ENCODE data around the gene B4GALNT2. TPM values are rescaled to one million over a fixed set of nuclear protein-coding genes. Genes with fewer than 3 reads are reported as not detected.

B4GALNT2 gene
- total RNA-seq, 1 experiment from 2014 or later: 0.39 TPM

DNA sequence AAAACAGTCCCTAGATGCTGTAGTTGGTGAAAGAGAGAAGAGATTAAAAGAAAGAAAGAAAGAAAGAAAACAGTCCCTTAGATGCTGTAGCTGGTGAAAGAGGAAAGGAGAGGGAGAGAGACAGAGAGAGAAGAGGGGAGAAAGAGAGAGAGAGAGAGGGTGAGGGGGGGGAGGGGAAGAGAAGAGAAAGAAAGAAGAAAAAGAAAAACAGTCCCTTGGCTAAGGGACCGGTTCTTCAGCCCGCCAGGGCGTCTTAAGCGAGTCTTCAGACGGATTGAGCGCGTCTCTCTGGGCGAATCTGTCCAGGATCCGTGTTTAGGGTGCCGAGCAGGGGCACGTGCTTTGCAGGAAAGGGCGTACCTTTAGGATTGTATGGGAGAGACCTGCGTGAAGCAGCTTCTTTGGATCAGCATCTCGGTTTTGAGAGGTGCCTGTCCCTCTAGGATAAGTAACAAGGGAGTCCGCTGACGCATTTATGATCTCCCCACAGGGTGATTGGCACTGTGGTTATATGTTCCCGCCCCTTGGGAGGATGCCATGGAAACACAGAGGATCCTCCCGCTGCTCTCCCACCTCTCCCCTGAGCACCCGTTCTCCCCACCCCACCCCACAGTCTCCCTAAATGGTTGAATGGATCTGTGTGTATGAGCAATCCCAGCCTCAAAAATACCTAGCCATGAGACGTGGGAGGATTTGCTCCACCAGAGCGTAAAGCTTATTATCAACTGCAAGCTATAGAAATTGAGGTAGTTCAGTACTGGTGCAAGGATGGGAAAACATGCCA, 61.1 kb downstream of the B4GALNT2 start:
- DNase-seq (ENCODE audit: low read depth in 1 of 2, low spot score in 2 of 2): peak; percentile 64 to 75
- Histone ChIP-seq H3K4me3 (peak overlapping the region; percentile 68), H3K27ac (no peak overlapping the region), H3K4me1 (replicated peaks) (no peaks in the 10 kb centered on the region), H3K9me3 (replicated peaks) (no peaks in the 10 kb centered on the region), H3K36me3 (no peaks in the 10 kb centered on the region), H3K27me3 (replicated peaks) (no peaks in the 10 kb centered on the region)

DNA sequence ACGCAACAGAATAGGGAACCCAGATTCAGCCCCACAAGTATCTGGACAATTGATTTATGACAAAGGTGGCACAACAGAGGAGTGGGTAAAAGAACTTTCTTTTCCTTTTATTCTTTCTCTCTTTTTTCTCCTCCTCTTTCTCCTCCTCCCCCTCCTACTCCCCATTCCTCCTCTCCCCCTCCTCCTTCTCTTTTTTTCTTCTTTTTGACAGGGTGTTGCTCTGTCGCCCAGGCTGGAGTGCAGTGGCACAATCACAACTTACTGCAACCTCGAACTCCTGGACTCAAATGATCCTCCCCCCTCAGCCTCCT, 61.7 kb downstream of the B4GALNT2 start:
- no peaks in the 10 kb centered on the region for H3K9me3 ChIP-seq (replicated peaks)
- H3K36me3 ChIP-seq: no peaks in the 10 kb centered on the region
- DNase-seq (ENCODE audit: low read depth in 1 of 2, low spot score in 2 of 2): no peak
- no peak overlapping the region for H3K4me3 ChIP-seq
- H3K27me3 ChIP-seq (replicated peaks): no peaks in the 10 kb centered on the region
- no peak overlapping the region for H3K27ac ChIP-seq
- H3K4me1 ChIP-seq (replicated peaks): no peaks in the 10 kb centered on the region

DNA sequence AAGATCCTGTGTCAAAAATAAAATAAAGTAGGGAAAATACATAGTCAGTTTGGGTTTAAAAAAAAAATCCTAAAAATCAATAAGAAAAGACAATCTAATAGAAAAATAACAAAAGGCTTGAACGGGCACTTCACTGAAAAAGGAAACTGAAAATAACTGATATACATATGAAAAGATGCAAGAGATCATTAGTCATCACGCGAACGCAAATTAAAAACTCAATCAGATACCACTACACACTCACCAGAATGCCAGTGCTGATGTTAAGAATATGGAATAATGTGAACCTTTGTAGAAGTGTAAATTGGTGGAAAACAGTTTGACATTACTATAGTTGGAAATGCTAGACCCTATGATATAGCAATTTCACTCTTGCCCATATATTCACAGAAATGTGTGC, 63.2 kb downstream of the B4GALNT2 start:
- no peaks in the 10 kb centered on the region for H3K36me3 ChIP-seq
- no peaks in the 10 kb centered on the region for H3K4me1 ChIP-seq (replicated peaks)
- H3K9me3 ChIP-seq (replicated peaks): no peaks in the 10 kb centered on the region
- no peak for DNase-seq (ENCODE audit: low read depth in 1 of 2, low spot score in 2 of 2)
- H3K27me3 ChIP-seq (replicated peaks): no peaks in the 10 kb centered on the region
- no peak overlapping the region for H3K27ac ChIP-seq
- no peak overlapping the region for H3K4me3 ChIP-seq

DNA sequence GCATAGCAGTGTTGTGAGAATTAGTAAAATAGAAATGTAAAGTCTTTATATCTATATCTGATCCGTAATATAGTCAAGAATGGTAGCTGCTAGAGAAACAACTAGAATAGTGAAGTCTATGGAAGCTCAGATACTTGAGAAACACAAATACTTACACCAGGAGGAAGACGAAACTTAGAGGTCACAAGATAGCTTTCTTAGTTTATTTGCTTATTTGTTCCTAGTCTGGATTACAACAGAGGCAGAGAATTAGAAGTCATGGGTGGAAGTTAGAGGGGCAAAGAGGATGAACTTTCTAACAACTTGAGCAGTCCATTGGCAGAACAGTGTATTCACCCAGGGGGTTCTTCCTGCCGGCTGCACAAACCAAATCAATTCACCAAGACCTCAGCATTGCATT, 64.0 kb downstream of the B4GALNT2 start:
- Histone ChIP-seq H3K27ac (no peak overlapping the region), H3K27me3 (replicated peaks) (no peaks in the 10 kb centered on the region), H3K36me3 (no peaks in the 10 kb centered on the region), H3K4me3 (no peak overlapping the region), H3K9me3 (replicated peaks) (no peaks in the 10 kb centered on the region), H3K4me1 (replicated peaks) (no peaks in the 10 kb centered on the region)
- DNase-seq (ENCODE audit: low read depth in 1 of 2, low spot score in 2 of 2): no peak

DNA sequence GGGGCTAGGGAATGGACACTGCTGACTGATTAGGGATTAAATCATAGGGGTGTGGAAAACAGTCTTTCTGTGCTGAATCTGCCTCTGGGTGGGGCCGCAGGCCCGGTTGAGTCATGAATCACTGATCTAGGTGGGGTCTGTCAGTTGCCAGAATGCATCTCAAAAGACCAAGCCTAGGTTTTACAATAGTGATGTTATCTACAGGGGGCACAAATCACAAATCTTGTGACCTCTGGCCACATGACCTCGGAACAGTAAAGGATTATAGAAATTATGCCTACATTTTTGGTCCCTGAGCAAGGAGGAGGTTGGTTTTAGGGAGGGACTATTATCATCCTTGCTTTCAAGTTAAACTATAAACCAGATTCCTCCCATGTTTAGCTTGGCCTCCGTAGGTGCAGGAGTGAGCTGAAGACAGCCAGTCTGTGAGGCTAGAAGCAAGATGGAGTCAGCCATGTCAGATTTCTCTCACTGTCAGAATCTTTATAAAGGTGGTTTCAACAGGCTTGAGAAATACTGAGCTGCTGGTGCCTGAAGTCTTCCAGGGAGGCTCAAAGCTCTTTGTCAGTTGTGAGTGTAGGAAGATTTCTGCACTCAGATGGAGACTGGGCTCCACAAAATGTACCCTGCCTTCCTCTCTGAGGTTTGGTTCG, 64.9 kb downstream of the B4GALNT2 start:
- H3K27me3 ChIP-seq (replicated peaks): peaks cover 8% of the 10 kb centered on the region; the same call in 1 of the 2 replicates
- no peaks in the 10 kb centered on the region for H3K9me3 ChIP-seq (replicated peaks)
- H3K36me3 ChIP-seq: no peaks in the 10 kb centered on the region
- H3K4me3 ChIP-seq: no peak overlapping the region
- no peak for DNase-seq (ENCODE audit: low read depth in 1 of 2, low spot score in 2 of 2)
- no peaks in the 10 kb centered on the region for H3K4me1 ChIP-seq (replicated peaks)
- H3K27ac ChIP-seq: no peak overlapping the region

DNA sequence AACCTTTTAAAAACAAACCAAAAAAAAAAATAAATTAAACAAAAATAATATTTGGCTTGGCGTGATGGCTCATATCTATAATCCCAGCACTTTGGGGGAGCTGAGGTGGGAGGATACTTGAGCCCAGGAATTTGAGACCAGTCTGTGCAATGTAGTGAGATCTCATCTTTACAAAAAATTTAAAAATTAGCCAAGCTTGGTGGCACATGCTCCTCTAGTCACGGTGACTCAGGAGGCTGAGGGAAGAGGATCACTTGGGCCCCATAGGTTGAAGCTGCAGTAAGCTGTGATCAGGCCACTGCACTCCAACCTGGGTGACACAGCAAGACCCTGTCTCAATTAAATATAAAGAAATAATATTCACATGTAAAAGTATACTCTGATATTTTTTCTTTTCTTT, 65.6 kb downstream of the B4GALNT2 start:
- Histone ChIP-seq H3K9me3 (replicated peaks) (no peaks in the 10 kb centered on the region), H3K4me1 (replicated peaks) (no peaks in the 10 kb centered on the region), H3K27ac (no peak overlapping the region), H3K27me3 (replicated peaks) (peaks cover 14% of the 10 kb centered on the region; the same call in 1 of the 2 replicates), H3K4me3 (no peak overlapping the region), H3K36me3 (no peaks in the 10 kb centered on the region)
- no peak for DNase-seq (ENCODE audit: low read depth in 1 of 2, low spot score in 2 of 2)

DNA sequence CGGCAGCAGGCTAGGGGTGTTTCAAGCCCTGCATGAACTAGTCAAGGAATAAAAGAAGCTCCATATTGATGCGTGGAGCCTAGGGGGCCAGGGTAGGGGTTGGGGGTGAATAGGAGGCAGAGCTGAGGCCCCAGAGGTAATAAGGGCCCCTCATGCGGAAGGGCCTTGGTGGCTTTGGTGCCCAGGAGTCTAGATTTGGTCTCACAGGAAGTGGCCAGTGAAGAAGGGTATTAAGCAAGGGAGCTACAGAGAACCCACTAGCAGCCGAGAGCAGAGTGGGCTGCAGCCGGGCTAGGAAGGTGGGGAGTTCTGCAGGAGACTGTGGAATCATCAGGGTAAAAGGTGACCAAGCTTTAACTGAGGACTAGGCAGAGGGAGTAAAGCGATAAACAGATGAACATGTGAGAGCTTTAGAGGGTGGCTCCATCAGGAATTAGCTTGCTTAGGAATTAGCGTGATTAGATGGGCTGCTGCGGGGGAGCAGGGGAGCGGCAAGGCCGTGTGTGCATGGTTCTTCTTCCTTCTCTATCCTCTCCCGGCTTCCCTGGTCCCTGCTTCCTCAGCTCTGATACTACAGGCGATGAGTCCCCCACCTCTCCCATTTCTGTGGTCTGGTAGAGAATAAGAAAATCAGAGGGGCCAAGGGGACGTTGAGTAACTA, 68.0 kb downstream of the B4GALNT2 start:
- DNase-seq (ENCODE audit: low read depth in 1 of 2, low spot score in 2 of 2): no peak
- no peaks in the 10 kb centered on the region for H3K4me1 ChIP-seq (replicated peaks)
- no peak overlapping the region for H3K27ac ChIP-seq
- H3K27me3 ChIP-seq (replicated peaks): peaks cover 17% of the 10 kb centered on the region; the same call in 1 of the 2 replicates
- H3K4me3 ChIP-seq: no peak overlapping the region
- no peaks in the 10 kb centered on the region for H3K9me3 ChIP-seq (replicated peaks)
- no peaks in the 10 kb centered on the region for H3K36me3 ChIP-seq

DNA sequence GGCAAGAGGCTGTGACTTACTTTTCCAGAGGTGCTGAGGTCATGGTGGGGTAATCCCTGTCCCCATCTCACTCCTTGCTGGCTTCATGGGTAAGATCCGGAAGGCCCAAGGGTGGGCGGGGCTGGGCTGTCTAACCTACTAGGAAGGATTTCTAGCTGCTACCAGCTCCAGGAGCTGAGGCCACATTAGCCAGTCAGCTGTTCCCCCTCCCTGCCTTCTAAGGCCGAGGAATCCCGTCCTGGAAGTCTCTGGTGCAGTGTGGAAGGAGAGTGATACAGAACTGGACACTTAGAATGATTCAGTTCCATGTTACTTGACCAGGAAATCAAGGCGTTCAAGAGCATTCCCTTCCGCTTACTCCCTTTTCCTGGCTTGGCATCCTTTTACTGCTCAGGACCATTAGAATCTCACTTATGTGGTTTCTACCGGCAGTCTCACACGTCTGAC, 68.9 kb downstream of the B4GALNT2 start:
- no peaks in the 10 kb centered on the region for H3K9me3 ChIP-seq (replicated peaks)
- no peak for DNase-seq (ENCODE audit: low read depth in 1 of 2, low spot score in 2 of 2)
- H3K4me1 ChIP-seq (replicated peaks): no peaks in the 10 kb centered on the region
- H3K36me3 ChIP-seq: no peaks in the 10 kb centered on the region
- H3K4me3 ChIP-seq: no peak overlapping the region
- H3K27me3 ChIP-seq (replicated peaks): peaks cover 17% of the 10 kb centered on the region; the same call in 1 of the 2 replicates
- no peak overlapping the region for H3K27ac ChIP-seq

DNA sequence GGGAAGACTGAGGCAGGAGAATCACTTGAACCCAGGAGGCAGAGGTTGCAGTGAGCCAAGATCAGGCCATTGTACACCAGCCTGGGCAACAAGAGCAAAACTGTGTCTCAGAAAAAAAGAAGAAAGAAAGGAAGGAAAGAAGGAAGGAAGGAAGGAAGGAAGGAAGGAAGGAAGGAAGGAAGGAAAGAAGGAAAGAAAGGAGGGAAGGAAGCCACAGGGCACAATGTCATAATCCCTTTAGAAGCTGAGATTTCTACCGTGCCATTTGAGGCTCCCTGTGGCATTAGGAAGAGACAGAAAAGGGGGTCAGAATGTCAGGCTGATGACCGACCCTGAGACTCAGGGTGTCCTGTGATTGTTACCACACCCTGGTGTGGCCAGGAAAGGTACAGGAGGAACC, 71.2 kb downstream of the B4GALNT2 start:
- DNase-seq (ENCODE audit: low read depth in 1 of 2, low spot score in 2 of 2): no peak
- peaks cover 20% of the 10 kb centered on the region; the same call in 1 of the 2 replicates for H3K27me3 ChIP-seq (replicated peaks)
- no peaks in the 10 kb centered on the region for H3K4me1 ChIP-seq (replicated peaks)
- no peaks in the 10 kb centered on the region for H3K36me3 ChIP-seq
- H3K27ac ChIP-seq: no peak overlapping the region
- H3K9me3 ChIP-seq (replicated peaks): no peaks in the 10 kb centered on the region
- H3K4me3 ChIP-seq: no peak overlapping the region

DNA sequence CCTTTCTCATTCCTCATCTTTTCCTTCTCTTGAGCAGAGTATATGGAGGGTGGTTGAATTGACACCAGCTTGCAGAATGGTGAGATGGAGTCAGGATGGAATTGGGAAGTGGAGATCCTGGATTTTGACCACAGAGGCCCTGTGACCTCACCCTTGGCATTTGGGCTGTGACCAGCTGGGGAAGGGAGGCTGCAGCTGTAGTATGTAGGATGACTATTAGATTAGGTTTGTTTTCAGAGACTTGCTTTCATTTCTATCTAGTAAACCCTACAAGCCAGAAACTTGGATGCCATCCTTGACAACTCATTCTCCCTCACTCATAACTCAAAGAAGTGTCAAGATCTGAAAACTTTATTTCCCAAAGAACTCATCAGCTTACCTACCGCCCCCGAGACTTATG, 71.9 kb downstream of the B4GALNT2 start:
- DNase-seq (ENCODE audit: low read depth in 1 of 2, low spot score in 2 of 2): no peak
- H3K4me3 ChIP-seq: no peak overlapping the region
- H3K27ac ChIP-seq: no peak overlapping the region
- H3K36me3 ChIP-seq: no peaks in the 10 kb centered on the region
- H3K9me3 ChIP-seq (replicated peaks): no peaks in the 10 kb centered on the region
- peaks cover 24% of the 10 kb centered on the region; the same call in 1 of the 2 replicates for H3K27me3 ChIP-seq (replicated peaks)
- peaks cover 5% of the 10 kb centered on the region for H3K4me1 ChIP-seq (replicated peaks)

DNA sequence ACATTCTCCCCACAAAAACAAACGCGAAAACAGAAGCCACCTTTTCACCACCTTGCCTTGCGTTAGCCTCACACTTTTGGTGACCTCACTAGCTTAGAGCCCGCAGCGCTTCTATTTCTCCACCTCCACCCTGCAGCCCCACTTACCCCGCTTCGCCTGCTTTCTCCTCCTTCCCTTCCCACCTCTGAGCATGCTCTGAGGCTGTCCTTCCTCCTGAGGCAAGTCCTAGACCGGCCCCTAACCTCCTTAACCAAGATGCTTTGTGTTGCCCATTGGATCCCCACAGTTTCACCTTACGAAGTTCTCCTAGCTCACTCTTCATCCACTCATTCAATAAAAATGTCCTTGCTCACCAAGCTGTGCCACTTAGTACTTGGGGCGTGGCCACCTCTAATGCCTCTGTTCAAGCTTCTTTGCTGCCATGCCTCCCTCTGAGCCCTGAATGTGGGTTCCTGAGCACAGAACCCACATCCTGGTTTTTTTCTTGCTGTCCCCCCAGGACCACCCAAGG, 76.5 kb downstream of the B4GALNT2 start:
- Histone ChIP-seq H3K36me3 (no peaks in the 10 kb centered on the region), H3K27ac (no peak overlapping the region), H3K4me1 (replicated peaks) (peaks cover 11% of the 10 kb centered on the region), H3K27me3 (replicated peaks) (peaks cover 14% of the 10 kb centered on the region; the same call in 1 of the 2 replicates), H3K9me3 (replicated peaks) (no peaks in the 10 kb centered on the region), H3K4me3 (no peak overlapping the region)
- DNase-seq (ENCODE audit: low read depth in 1 of 2, low spot score in 2 of 2): no peak

DNA sequence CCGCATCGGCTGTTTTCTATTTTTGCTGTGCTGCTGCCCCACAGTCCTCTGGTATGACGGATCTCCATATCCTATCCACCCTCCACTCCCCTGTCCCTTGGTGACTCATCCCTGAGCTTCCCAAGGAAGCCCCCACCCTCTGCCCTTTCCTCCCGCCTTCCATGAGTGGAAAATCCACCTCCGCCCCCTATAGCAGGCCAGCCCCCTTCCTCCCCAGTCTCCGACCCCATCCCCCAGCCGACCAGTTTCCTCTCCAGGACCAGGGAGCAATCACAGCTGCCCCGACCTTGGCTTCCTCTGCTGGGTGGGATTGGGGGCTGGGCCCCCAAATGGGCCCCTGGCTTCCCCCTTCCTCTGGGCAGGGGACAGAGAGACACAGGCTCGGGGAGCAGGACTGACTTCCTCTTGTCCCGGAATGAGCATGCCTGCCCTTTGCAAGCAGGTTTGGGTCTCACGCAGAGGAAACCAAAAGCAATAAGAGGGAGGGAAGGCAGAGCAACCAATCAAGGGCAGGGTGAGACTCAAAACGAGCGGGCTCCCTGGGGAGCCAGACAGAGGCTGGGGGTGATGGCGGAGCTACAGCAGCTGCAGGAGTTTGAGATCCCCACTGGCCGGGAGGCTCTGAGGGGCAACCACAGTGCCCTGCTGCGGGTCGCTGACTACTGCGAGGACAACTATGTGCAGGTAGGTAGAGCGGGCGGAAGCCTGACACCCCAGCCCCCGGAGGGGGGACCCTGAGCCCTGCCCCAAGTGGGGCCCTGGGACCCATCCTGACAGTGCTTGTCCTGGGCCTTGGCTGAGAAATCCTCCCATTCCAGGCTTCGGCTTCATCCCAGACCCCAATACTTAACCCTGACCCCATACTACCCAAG, 77.8 kb downstream of the B4GALNT2 start, which contains the start of the genes ABI3 and GNGT2:
Gene ABI3 (plus strand): TSS at position 550 of the 872 bp plus-strand sequence. CDS start 18 bp downstream, at position 568.
Gene GNGT2 (minus strand): TSS at position 417 of the 872 bp plus-strand sequence. CDS start 3,152 bp downstream, outside the sequence.
- no peak for DNase-seq (ENCODE audit: low read depth in 1 of 2, low spot score in 2 of 2)
- Histone ChIP-seq H3K4me1 (replicated peaks) (peaks cover 11% of the 10 kb centered on the region), H3K27me3 (replicated peaks) (peaks cover 12% of the 10 kb centered on the region; the same call in 1 of the 2 replicates), H3K4me3 (no peak within 1 kb of the TSS), H3K27ac (no peak within 1 kb of the TSS), H3K9me3 (replicated peaks) (no peaks in the 10 kb centered on the region), H3K36me3 (no peaks in the 10 kb centered on the region)

DNA sequence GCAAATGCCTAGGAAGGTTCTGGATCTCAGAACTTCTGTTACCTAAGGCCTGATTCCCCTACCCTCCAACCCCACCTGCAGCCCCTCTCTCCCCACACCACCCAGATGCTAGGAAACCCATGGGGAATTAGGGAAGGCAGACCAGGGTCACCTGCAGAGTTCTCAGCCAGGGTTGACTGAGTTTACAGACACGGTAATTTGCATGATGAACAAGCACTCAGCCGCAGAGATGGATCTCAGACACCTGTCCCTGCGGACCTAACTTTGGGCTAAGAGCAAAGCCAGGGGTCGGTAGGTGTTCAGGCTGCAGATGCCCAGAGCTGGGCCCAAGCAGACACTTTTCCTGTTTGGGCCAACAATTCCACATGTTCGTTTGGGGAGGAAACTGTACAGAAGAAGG, 80.8 kb downstream of the B4GALNT2 start:
- Histone ChIP-seq H3K27me3 (replicated peaks) (peaks cover 12% of the 10 kb centered on the region), H3K9me3 (replicated peaks) (no peaks in the 10 kb centered on the region), H3K4me3 (no peak overlapping the region), H3K36me3 (no peaks in the 10 kb centered on the region), H3K4me1 (replicated peaks) (peaks cover 11% of the 10 kb centered on the region), H3K27ac (no peak overlapping the region)
- no peak for DNase-seq (ENCODE audit: low read depth in 1 of 2, low spot score in 2 of 2)
